Measurements from ENCODE around the gene OLIG1. TPM values are rescaled to one million over a fixed set of nuclear protein-coding genes. Genes with fewer than 3 reads are reported as not detected.

The OLIG1 gene
- total RNA-seq, 2 experiments from 2014 or later: not detected

DNA sequence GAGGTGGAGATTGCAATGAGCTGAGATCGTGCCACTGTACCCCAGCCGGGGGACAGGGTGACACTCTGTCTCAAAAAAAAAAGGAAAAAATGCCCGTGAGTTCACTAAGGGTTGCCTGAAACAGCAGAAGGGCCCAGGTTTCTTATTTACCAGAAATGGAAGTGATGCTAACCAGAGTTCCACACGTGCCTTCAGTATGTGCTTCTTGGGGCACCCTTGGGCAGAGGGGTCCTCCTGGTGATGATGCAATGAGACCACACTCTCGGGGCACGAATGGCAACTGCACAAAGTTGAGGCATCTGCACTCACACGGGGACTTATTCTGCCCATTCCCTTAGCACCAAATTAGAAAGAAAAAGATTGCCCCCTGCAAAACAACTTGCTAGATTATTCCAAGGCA lies 29.2 kb downstream of the OLIG1 start:
- no peak for DNase-seq (ENCODE audit: low spot score)
- Histone ChIP-seq H3K4me3 (ENCODE audit: low read depth, low read length, poor library complexity, severe bottlenecking) (no peak overlapping the region), H4K20me1 (ENCODE audit: insufficient read depth, low read length) (no peaks in the 10 kb centered on the region), H3K36me3 (ENCODE audit: insufficient read depth, low read length) (no peaks in the 10 kb centered on the region), H3K27ac (ENCODE audit: low read depth, low read length, poor library complexity, severe bottlenecking) (no peak overlapping the region), H3K9me2 (ENCODE audit: insufficient read depth, low read length) (no peaks in the 10 kb centered on the region), H3K4me2 (ENCODE audit: low read length) (no peak overlapping the region), H3K4me1 (ENCODE audit: insufficient read depth, low read length, poor library complexity, severe bottlenecking) (no peaks in the 10 kb centered on the region), H3K9me3 (ENCODE audit: low read length) (no peaks in the 10 kb centered on the region), H3K79me2 (ENCODE audit: insufficient read depth, low read depth, low read length) (no peaks in the 10 kb centered on the region), H2AFZ (ENCODE audit: low read length) (no peak overlapping the region)
- CTCF ChIA-PET (ENCODE audit: unreplicated experiment): no interaction called here
- POLR2A ChIA-PET: no interaction called here
- no TSS peak for BruUV-seq (replicated peaks)
- no peak for TF ChIP-seq EZH2phosphoT487 (IDR thresholded peaks at IDR 0.05; ENCODE audit: borderline replicate concordance, low read depth, low read length)
- TF ChIP-seq, protein P1, sequence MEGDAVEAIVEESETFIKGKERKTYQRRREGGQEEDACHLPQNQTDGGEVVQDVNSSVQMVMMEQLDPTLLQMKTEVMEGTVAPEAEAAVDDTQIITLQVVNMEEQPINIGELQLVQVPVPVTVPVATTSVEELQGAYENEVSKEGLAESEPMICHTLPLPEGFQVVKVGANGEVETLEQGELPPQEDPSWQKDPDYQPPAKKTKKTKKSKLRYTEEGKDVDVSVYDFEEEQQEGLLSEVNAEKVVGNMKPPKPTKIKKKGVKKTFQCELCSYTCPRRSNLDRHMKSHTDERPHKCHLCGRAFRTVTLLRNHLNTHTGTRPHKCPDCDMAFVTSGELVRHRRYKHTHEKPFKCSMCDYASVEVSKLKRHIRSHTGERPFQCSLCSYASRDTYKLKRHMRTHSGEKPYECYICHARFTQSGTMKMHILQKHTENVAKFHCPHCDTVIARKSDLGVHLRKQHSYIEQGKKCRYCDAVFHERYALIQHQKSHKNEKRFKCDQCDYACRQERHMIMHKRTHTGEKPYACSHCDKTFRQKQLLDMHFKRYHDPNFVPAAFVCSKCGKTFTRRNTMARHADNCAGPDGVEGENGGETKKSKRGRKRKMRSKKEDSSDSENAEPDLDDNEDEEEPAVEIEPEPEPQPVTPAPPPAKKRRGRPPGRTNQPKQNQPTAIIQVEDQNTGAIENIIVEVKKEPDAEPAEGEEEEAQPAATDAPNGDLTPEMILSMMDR (conservative IDR thresholded peaks at IDR 0.05; ENCODE audit: low read length): no peak
- intact Hi-C loops (cut with micrococcal nuclease; ENCODE audit: unreplicated experiment): no loop called here

DNA sequence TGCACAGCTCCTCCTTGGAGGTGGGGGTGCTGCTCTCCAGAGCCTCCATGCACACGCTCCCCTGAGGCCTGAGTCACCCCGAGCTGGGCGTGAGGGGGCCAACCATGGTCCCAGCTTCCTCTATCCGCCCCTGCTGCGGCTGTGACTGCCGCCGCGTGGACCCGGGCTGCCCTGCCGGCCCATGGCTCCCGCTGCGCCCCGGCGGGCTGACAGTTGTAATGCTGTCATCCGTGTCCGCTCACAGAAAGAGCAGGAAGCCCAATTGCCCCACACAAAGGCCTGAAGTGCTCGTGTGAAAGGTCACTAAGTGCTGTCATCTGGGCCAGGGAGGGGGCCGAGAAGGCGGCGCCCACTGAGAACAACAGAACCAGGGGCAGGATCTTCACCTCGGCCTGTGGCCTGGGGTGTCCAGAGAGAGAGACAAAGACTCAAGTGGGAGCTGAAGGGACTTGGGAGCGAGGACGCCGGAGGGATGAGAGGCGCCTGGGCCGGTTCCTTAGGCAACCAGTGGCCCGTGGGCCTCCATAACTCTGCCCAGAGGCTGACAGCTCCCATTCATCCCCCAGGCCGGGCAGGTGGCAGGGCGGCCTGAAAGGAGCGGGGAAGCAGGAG lies 31.5 kb downstream of the OLIG1 start:
- Histone ChIP-seq H3K9me3 (ENCODE audit: low read length) (no peaks in the 10 kb centered on the region), H3K4me1 (ENCODE audit: insufficient read depth, low read length, poor library complexity, severe bottlenecking) (no peaks in the 10 kb centered on the region), H4K20me1 (ENCODE audit: insufficient read depth, low read length) (no peaks in the 10 kb centered on the region), H3K36me3 (ENCODE audit: insufficient read depth, low read length) (no peaks in the 10 kb centered on the region), H3K79me2 (ENCODE audit: insufficient read depth, low read depth, low read length) (no peaks in the 10 kb centered on the region), H3K27ac (ENCODE audit: low read depth, low read length, poor library complexity, severe bottlenecking) (no peak overlapping the region), H3K4me2 (ENCODE audit: low read length) (no peak overlapping the region), H3K4me3 (ENCODE audit: low read depth, low read length, poor library complexity, severe bottlenecking) (no peak overlapping the region), H2AFZ (ENCODE audit: low read length) (no peak overlapping the region), H3K9me2 (ENCODE audit: insufficient read depth, low read length) (no peaks in the 10 kb centered on the region)
- intact Hi-C loops (cut with micrococcal nuclease; ENCODE audit: unreplicated experiment): no loop called here
- no peak for DNase-seq (ENCODE audit: low spot score)
- ChIA-PET POLR2A (no interaction called here), CTCF (ENCODE audit: unreplicated experiment) (no interaction called here)
- BruUV-seq (replicated peaks): no TSS peak
- TF ChIP-seq EZH2phosphoT487 (IDR thresholded peaks at IDR 0.05; ENCODE audit: borderline replicate concordance, low read depth, low read length): no peak
- TF ChIP-seq, protein P1 (conservative IDR thresholded peaks at IDR 0.05; ENCODE audit: low read length): no peak

DNA sequence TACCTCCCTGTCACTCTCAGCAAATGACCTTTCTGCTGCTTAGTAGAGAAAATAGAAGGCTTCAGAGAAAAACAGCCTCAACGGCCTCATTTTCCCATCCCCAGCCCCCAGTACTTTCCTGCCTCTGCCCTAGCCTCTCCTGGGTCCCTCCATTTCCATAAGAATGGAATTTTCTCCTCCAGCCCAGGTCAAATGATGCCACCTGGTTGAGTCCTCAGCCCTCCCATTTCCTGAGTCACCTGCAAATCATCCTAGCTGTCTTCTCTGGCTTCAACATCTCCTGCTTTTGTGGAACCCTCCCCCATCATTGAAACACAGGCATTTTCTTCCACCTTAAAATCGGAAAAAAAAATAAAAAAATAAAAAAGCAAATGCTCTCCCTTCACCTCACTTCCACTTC lies 35.1 kb downstream of the OLIG1 start:
- no peak for DNase-seq (ENCODE audit: low spot score)
- TF ChIP-seq, protein P1 (conservative IDR thresholded peaks at IDR 0.05; ENCODE audit: low read length): no peak
- no peak for TF ChIP-seq EZH2phosphoT487 (IDR thresholded peaks at IDR 0.05; ENCODE audit: borderline replicate concordance, low read depth, low read length)
- Histone ChIP-seq H3K9me3 (ENCODE audit: low read length) (no peaks in the 10 kb centered on the region), H2AFZ (ENCODE audit: low read length) (no peak overlapping the region), H3K4me1 (ENCODE audit: insufficient read depth, low read length, poor library complexity, severe bottlenecking) (no peaks in the 10 kb centered on the region), H3K36me3 (ENCODE audit: insufficient read depth, low read length) (no peaks in the 10 kb centered on the region), H3K79me2 (ENCODE audit: insufficient read depth, low read depth, low read length) (no peaks in the 10 kb centered on the region), H4K20me1 (ENCODE audit: insufficient read depth, low read length) (no peaks in the 10 kb centered on the region), H3K4me2 (ENCODE audit: low read length) (no peak overlapping the region), H3K27ac (ENCODE audit: low read depth, low read length, poor library complexity, severe bottlenecking) (no peak overlapping the region), H3K4me3 (ENCODE audit: low read depth, low read length, poor library complexity, severe bottlenecking) (no peak overlapping the region), H3K9me2 (ENCODE audit: insufficient read depth, low read length) (no peaks in the 10 kb centered on the region)
- ChIA-PET CTCF (ENCODE audit: unreplicated experiment) (no interaction called here), POLR2A (no interaction called here)
- intact Hi-C loops (cut with micrococcal nuclease; ENCODE audit: unreplicated experiment): no loop called here
- no TSS peak for BruUV-seq (replicated peaks)

All from OCI-LY7 (cell line).